Mesodermal cell (in vitro differentiated cells): Measurements from ENCODE around the gene PUDP.

Source experiments
- H3K27ac ChIP-seq: 2 replicates; pipeline ENCODE4 v1.7.0; 2013; ENCODE audit warnings: mild to moderate bottlenecking, low read depth, low read length, moderate library complexity; ENCODE audit not compliant: severe bottlenecking
- H3K36me3 ChIP-seq: 2 replicates; pipeline ENCODE4 v1.7.1; 2013; ENCODE audit warnings: mild to moderate bottlenecking, low read length, moderate library complexity; ENCODE audit not compliant: control insufficient read depth, insufficient read depth
- H3K4me1 ChIP-seq: one replicate; pipeline ENCODE4 v1.7.1; 2013; ENCODE audit warnings: mild to moderate bottlenecking, low read length; ENCODE audit not compliant: insufficient read depth, control insufficient read depth, poor library complexity, severe bottlenecking
- H3K4me3 ChIP-seq: 2 replicates; pipeline ENCODE4 v1.7.0; 2013; ENCODE audit warnings: low read length, control low read depth, mild to moderate bottlenecking; ENCODE audit not compliant: insufficient read depth, poor library complexity, severe bottlenecking; ENCODE audit errors: extremely low read depth
- H3K9me3 ChIP-seq: 2 replicates; pipeline ENCODE4 v1.7.1; 2013; ENCODE audit warnings: mild to moderate bottlenecking, low read length, moderate library complexity; ENCODE audit not compliant: control insufficient read depth
- WGBS, 2 experiments: methylation state at CpG; one replicate each; pipeline ENCODE4 v1.1.5; 2013; ENCODE audit warnings: missing lambda C conversion rate in 2 of 2; ENCODE audit not compliant: insufficient coverage in 2 of 2; 5-methylcytosine and 5-hydroxymethylcytosine counted together

PUDP gene

DNA sequence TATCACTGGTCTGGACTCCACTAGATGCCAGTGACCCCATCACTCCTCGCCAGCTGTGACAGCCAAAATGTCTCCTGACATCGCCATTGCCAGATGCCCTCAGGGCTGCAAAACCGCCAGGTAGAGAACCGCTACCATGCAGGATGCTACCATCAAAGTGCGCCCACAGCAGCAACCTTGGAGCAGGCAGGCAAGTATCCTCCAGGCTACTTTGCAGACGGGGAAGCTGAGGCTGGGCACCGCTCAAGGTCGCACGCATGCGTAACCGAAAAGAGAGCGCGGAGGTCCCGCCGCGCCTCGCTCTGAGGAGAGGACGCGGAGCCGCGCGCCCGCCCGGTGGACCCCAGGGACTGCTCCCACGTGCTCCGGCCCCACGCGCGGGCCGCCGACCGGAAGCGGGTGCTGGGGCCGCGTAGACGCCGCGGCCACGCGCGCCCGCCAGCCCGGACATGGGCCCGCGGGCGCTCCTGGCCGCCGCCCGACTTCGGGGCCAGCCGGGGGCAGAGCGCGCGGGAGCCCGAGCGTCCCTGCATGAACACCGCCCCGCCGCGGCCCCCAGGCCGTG is 458 bp downstream of the PUDP start, which contains the start of gene STS:
TSS of gene STS (plus strand) at position 300 of the 565 bp plus-strand sequence. CDS start 105,488 bp downstream, outside the sequence.
- 0 to 4% methylated on average over 4 to 42 of the region's 61 CpGs for WGBS, 2 experiments
- H3K27ac ChIP-seq: peak within 1 kb of the TSS; percentile 69
- no peaks in the 10 kb centered on the region for H3K4me1 ChIP-seq
- H3K4me3 ChIP-seq: peak within 1 kb of the TSS; percentile 54
- H3K36me3 ChIP-seq: no peaks in the 10 kb centered on the region
- H3K9me3 ChIP-seq: no peaks in the 10 kb centered on the region

DNA sequence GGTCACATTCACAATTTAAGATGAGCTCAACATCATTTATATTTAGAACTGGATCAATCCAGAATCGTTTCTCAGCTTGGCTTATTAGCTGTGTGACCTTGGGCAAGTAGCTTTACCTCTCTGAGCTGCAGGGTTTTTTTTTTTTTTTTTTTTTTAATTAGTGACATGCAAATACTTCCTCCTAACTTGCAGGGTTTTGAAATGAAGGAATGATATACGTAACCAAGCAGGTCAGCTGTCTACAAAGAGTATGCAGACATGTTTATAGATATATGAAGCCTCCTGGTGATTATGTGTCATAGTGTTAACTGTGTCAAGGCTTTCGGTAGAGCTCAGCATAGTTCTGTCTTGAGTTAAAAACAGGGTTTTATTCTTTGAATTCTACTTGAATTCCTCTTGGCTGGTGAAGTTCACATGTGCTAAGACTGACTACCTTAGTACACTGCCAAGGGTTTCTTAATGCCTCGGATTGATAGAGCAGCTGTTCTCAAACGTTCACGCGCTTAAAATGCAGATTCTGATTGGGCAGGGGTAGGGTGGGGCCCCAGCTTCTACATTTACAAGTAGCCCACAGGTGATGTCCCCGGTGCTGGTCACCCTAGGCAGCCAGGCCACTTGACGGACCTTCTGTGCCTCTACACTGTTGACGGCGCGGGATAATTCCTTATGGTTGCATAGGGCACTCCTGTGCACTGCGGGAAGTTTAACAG is 1.1 kb downstream of the PUDP start:
- no peaks in the 10 kb centered on the region for H3K4me1 ChIP-seq
- 11 to 23% methylated on average over 4 to 5 of the region's 13 CpGs for WGBS, 2 experiments
- H3K27ac ChIP-seq: no peak overlapping the region
- H3K36me3 ChIP-seq: no peaks in the 10 kb centered on the region
- H3K9me3 ChIP-seq: no peaks in the 10 kb centered on the region
- H3K4me3 ChIP-seq: peak overlapping the region; percentile 54

DNA sequence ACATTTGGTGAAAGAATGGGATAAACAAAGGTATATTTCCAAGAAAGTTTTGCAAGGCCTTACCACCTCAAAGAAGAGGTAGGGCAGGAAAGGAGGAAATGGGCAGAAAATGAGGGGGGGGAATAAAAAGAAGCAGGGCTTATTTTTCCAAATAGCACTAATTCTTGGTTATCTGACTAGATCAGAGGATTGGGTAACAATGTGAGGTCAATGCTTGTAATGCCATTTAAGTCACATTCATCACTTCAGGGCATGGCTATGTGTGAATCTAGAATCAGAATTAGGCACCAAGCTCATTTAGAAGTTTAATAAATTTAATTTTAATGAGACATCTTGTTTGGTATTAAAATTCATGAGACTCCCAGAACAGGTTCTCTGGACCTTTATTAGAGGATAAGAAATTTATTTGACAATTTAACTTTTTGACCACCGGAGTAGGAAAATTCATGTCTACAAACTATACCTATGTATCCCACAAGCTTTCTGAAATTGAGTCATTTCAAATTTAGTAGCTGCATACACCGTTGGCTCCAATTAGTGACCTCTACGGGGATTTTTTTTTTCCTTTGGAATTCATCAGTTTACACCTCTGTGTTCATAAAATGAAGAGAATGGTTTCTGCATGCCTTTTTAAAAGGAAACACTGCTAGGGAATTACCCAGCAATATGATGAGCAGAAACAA is 1.8 kb downstream of the PUDP start:
- Histone ChIP-seq H3K4me3 (no peak overlapping the region), H3K9me3 (no peaks in the 10 kb centered on the region), H3K36me3 (no peaks in the 10 kb centered on the region), H3K4me1 (no peaks in the 10 kb centered on the region), H3K27ac (no peak overlapping the region)
- no CpG with 5 or more reads among the region's 3 CpGs for WGBS, 2 experiments

- Histone ChIP-seq H3K4me3 (no peak overlapping the region), H3K4me1 (no peaks in the 10 kb centered on the region), H3K27ac (no peak overlapping the region), H3K36me3 (no peaks in the 10 kb centered on the region), H3K9me3 (no peaks in the 10 kb centered on the region)
- WGBS, 2 experiments: 83% methylated on average over 2 of the region's 3 CpGs; no CpG with 5 or more reads in 1 of the 2 experiments
Measured at GRCh38 chrX:7145454-7145853, 2.5 kb downstream of the PUDP start.

- Histone ChIP-seq H3K4me3 (no peak overlapping the region), H3K4me1 (no peaks in the 10 kb centered on the region), H3K36me3 (no peaks in the 10 kb centered on the region), H3K27ac (no peak overlapping the region), H3K9me3 (no peaks in the 10 kb centered on the region)
- 80% methylated on average over 2 of the region's 8 CpGs; no CpG with 5 or more reads in 1 of the 2 experiments for WGBS, 2 experiments
Measured at GRCh38 chrX:7143941-7144525, 3.9 kb downstream of the PUDP start.

- H3K4me1 ChIP-seq: no peaks in the 10 kb centered on the region
- H3K9me3 ChIP-seq: no peaks in the 10 kb centered on the region
- WGBS, 2 experiments: no CpG with 5 or more reads among the region's 1 CpG
- no peaks in the 10 kb centered on the region for H3K36me3 ChIP-seq
- H3K27ac ChIP-seq: no peak overlapping the region
- H3K4me3 ChIP-seq: no peak overlapping the region
Measured at GRCh38 chrX:7143076-7143475, 4.9 kb downstream of the PUDP start.

DNA sequence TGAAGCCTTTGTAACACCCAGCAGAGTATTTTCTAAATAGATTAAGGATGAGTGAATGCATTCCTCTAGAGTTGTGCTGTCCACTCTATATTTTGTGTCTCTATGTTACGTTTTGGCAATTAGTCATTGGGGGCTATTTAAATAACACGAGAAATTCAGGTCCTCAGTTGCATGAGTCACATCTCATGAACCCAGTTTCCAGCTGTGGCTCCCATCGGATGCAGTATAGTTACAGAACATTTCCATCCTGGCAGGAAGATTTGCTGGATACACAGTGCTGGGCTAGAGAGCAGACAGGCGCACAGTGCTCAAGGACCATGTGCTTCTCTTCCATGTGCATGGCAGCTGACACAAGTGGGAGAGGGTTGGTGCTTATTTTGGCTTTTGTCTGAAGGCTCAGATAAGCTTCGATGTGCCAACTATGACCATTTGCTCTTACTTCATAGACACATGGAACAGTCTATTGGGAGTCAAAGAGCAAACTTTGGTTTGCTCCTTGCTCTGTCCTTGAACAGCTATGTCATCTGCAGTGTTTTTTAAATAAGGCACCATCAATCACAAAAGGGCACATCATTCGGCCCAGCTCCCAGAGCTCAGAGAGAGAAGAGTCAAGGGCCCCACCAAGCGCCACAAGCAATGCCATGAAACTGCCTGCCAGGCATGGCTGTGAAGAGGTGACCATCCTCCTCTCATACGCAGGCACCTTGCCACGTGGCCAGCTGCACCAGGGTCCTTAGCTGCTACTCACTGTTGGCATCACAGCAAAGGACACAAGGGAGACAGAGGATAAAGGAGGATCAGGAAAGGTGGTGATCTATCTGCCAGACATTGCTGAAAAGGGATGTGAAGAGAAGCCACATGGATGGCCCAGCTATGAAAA is 8.5 kb downstream of the PUDP start:
- WGBS, 2 experiments: 93 to 95% methylated on average over 2 to 3 of the region's 9 CpGs
- no peaks in the 10 kb centered on the region for H3K9me3 ChIP-seq
- H3K4me3 ChIP-seq: no peak overlapping the region
- H3K4me1 ChIP-seq: no peaks in the 10 kb centered on the region
- H3K36me3 ChIP-seq: no peaks in the 10 kb centered on the region
- no peak overlapping the region for H3K27ac ChIP-seq

GRCh38 chrX:7134981-7135380 is 13.0 kb downstream of the PUDP start:
- H3K27ac ChIP-seq: no peak overlapping the region
- 100% methylated on average over 1 of the region's 2 CpGs; no CpG with 5 or more reads in 1 of the 2 experiments for WGBS, 2 experiments
- H3K36me3 ChIP-seq: no peaks in the 10 kb centered on the region
- peaks cover 12% of the 10 kb centered on the region for H3K4me1 ChIP-seq
- no peak overlapping the region for H3K4me3 ChIP-seq
- no peaks in the 10 kb centered on the region for H3K9me3 ChIP-seq

DNA sequence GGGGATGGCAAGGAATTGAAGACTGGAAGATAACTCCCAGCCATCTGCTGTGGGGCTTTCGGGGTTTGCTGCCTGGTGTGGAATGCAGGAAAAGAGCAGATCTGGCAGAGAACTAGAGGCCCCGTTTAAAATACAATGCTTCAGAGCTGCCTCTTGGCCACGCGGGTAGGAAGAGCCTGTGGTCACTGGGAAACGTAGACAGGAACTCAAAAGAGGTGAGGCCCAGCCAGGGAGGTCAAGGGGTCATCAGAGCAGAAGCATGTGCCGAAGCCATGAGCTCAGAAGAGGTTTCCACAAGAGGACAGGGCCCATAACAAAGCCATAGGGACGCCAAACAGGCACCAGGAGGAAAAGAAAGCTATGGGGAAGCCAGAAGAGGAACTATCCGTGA is 14.9 kb downstream of the PUDP start:
- Histone ChIP-seq H3K4me1 (peaks cover 12% of the 10 kb centered on the region), H3K36me3 (no peaks in the 10 kb centered on the region), H3K27ac (peak overlapping the region; percentile 76), H3K9me3 (no peaks in the 10 kb centered on the region), H3K4me3 (no peak overlapping the region)
- WGBS, 2 experiments: 73 to 77% methylated on average over 5 to 6 of the region's 8 CpGs
